Right kidney (tissue), 1 donor: ENCODE results near the gene KHDC3L.
"Not testable (repeated sequence)": the region's sequence is repeated elsewhere in the genome, so short reads cannot be mapped to it uniquely, and the experiment has no call there.

Source experiments
- DNase-seq: peaks from one replicate; pipeline ENCODE4 v3.0.0-alpha.2; 2016

KHDC3L gene

GRCh38 chr6:73369563-73369962 is 7.1 kb downstream of the KHDC3L start, which contains the start of gene OOEP:
Gene OOEP (minus strand): TSS chr6:73369897. CDS start chr6:73369792, 105 bp downstream.
- no peak for DNase-seq

GRCh38 chr6:73371984-73372383 is 9.5 kb downstream of the KHDC3L start:
- DNase-seq: no peak

GRCh38 chr6:73372516-73372915 is 10.1 kb downstream of the KHDC3L start:
- no peak for DNase-seq

GRCh38 chr6:73375216-73375615 is 12.8 kb downstream of the KHDC3L start:
- DNase-seq: no peak

DNA sequence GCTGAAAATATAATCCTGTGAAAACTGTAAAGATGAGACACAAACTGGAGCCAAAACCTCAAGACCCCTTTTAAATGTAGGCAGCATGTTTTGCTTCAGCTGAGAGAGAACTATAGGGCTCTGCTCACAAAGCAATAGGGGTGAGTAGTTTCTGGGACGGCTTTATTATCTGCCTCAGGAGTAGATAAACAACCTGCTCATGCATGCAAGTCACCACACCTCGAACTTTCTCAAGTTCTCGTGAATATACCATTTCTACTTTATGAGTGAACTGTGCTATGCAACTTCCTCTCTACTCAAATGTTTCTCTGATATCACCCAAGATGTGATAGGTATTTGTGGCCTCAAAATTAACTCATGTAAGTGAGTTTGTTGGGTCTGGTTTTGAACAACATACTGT is 14.8 kb downstream of the KHDC3L start:
- no peak for DNase-seq

DNA sequence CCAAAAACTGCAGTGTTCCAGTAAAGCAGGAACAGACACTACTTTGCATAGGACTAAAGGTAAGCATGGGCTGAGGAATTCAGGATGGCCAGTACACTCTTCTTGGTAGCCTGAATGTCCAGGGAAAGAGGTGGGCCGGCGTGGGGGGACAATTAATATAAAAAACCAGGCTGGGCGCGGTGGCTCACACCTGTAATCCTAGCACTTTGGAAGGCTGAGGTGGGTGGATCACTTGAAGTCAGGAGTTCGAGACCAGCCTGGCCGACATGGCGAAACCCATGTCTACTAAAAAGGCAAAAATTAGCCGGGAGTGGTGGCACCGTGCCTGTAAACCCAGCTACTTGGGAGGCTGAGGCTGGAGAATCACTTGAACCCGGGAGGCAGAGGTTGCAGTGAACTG is 19.1 kb downstream of the KHDC3L start:
- not testable (repeated sequence) for DNase-seq

- no peak for DNase-seq
These were observed 20.1 kb downstream of the KHDC3L start for GRCh38 chr6:73382462-73383113.

DNA sequence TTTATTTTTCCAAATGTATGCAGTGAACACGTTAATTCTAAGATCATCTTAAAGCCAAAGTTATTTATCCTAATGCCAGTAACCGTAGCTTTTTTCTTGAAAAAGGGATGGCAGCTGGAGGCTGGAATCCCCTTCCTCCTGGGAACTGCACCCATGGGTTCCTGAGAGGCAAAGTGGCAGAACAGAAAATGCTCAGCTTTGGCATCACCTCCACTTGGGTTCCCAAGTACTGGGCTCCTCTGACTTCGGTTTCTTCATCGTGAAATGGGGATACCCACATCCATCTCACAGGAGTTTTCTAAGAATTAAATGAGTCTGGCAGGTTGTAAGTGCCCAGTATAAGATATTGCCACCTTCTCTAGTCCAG is 26.0 kb downstream of the KHDC3L start:
- DNase-seq: no peak

GRCh38 chr6:73388800-73389512 is 26.5 kb downstream of the KHDC3L start:
- peak; percentile 71 for DNase-seq

DNA sequence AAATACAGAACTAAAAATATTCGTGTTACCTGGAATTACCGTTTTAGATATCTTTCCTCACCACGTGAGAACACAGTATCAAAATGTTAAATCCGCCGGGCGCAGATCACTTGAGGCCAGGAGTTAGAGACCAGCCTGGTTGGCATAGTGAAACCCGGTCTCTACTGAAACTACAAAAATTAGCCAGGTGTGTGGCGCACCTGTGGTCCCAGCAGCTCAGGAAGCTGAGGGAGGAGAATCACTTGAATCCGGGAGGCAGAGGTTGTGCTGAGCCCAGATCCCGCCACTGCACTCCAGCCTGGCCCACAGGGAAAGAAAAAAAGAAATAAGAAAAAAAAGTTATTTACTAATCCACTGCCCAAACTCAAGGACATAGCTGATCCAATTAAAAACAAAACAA is 27.4 kb downstream of the KHDC3L start:
- no peak for DNase-seq

- DNase-seq: no peak
These were observed 29.2 kb downstream of the KHDC3L start for GRCh38 chr6:73391675-73392074.

GRCh38 chr6:73392188-73392587 is 29.7 kb downstream of the KHDC3L start:
- not testable (repeated sequence) for DNase-seq

GRCh38 chr6:73393278-73393677 is 30.8 kb downstream of the KHDC3L start:
- DNase-seq: no peak

DNA sequence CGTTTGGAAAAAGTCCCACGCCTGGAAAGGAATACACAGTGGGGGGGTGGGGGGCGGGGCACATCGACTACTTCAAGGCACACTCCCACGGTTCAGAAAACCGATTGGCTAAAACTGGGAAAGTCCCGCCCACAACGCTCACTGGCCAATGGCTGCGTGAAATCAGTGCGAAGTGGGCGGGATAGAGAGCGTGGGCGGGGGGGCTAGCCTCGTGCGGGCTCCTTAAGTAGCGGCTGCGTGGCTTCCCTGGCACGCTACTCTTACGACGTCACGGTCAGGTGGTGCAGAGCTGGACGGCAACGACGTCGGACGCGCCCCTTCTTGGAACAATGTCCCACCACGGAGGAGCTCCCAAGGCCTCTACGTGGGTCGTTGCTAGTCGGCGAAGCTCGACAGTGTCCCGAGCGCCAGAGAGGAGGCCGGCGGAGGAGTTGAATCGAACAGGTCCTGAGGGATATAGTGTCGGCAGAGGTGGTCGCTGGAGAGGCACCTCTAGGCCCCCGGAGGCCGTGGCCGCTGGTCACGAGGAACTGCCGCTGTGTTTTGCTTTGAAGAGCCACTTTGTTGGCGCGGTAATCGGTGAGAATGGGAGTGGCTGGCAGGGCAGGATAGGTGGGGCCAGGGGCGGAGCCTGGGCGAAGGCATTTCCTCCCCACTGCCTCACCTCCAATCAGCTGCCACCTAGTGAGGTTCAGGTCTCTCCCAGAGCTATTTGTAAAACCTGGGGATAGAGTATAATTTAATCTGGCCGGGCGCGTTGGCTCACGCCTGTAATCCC is 32.3 kb downstream of the KHDC3L start, which contains the start of gene DDX43:
TSS of gene DDX43 (plus strand) at position 252 of the 778 bp plus-strand sequence. CDS start at position 330, 78 bp downstream.
- peak; percentile 10 for DNase-seq

DNA sequence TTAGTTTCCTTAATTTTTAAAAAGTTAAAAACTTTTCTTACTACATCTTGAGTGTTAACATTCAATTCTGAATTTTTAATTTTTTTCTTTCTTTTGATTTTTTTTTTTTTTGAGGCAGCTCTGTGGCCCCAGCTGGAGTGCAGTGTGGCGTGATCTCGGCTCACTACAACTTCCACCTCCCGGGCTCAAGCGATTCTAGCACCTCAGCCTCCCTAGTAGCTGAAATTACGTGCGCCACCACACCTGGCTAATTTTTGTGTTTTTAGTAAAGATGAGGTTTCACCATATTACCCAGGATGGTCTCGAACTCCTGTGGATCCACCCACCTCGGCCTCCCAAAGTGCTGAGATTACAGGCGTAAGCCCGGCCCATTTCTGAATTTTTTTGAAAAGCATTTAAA is 33.4 kb downstream of the KHDC3L start:
- no peak for DNase-seq

DNA sequence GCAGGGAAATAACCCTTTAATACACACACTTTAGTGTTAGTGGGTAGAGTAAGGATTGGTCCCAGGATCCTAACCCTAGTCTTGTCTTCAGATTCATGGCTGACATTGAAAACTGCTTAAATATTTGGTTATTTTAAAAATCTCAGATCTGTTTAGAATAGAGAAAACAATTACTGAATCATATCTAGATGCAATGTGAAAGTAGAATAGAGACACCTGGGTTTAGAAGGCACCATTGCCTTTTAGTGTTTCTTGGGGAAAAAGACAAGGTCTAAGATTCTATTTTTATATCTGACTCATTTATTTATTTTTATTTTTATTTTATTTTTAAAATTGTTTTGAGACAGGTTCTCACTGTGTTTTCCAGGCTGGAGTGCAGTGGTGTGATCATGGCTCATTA is 38.2 kb downstream of the KHDC3L start:
- no peak for DNase-seq

- DNase-seq: no peak
These were observed 46.9 kb downstream of the KHDC3L start for GRCh38 chr6:73409395-73409794.

DNA sequence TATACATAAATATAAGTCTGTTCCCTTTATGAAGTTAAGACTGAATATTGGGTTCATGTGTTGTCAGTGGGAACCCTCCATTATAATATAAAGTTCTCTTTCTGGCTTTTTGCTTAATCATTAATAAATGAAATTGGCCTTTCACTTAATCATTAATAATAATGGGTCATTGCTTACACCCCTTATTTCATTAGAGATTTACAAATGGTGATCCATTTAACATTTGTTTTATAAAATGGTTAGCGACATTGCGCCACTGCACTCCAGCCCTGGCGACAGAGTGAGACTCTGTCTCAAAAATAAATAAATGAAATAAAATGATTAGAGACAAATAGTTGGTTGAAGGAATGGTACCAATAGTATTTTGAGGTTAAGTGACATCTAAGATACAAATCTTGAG is 50.6 kb downstream of the KHDC3L start:
- DNase-seq: no peak
